CD4-positive, alpha-beta T cell (primary cell): Measurements from ENCODE around the gene SLC12A5. TPM values are rescaled to one million over a fixed set of nuclear protein-coding genes. Genes with fewer than 3 reads are reported as not detected.

ENCODE experiments used
- ATAC-seq: fragments of 200-7000 bp; cut with Tn5 transposase; one replicate; pipeline ENCODE4 v1.10.0; 2022; ENCODE audit warnings: mild to moderate bottlenecking; ENCODE audit not compliant: poor library complexity
- CTCF ChIA-PET: fragments of 350-600 bp; sonication (Branson Sonifier 250); formaldehyde crosslinking; loops from one replicate; lab custom pipeline; 2021; ENCODE audit warnings: antibody characterized with exemption, inconsistent platforms; lab: Charles Lee
- POLR2A ChIA-PET: fragments of 350-600 bp; sonication (Branson Sonifier 250); formaldehyde crosslinking; loops from one replicate; lab custom pipeline; 2021; ENCODE audit warnings: antibody characterized with exemption, inconsistent platforms; lab: Charles Lee
- DNase-seq, 14 experiments: peaks; one replicate each; pipeline ENCODE4 v3.0.0-alpha.2; 2013 to 2020; ENCODE audit warnings: mixed read lengths in 2 of 14
- H3K27ac ChIP-seq, 2 donors: one replicate each; pipeline versions ENCODE4 v1.5.1 to v1.7.0; 2013; ENCODE audit warnings: low read length in 2 of 2, low read depth in 1 of 2, mild to moderate bottlenecking in 1 of 2
- H3K27me3 ChIP-seq, 2 experiments: 1 replicate in 1 of 2; 2 replicates in 1 of 2; pipeline versions ENCODE4 v1.6.1 to v1.7.0; 2013; ENCODE audit warnings: low read length in 2 of 2, control low read depth in 1 of 2, mild to moderate bottlenecking in 1 of 2, moderate library complexity in 1 of 2; ENCODE audit not compliant: insufficient read depth in 2 of 2, control insufficient read depth in 1 of 2
- H3K36me3 ChIP-seq: one replicate; pipeline ENCODE4 v1.6.1; 2013; ENCODE audit warnings: low read length, control low read depth; ENCODE audit not compliant: insufficient read depth
- H3K4me1 ChIP-seq: one replicate; pipeline ENCODE4 v1.6.1; 2013; ENCODE audit warnings: low read length, control low read depth; ENCODE audit not compliant: insufficient read depth
- H3K4me3 ChIP-seq: one replicate; pipeline ENCODE4 v1.5.1; 2013; ENCODE audit warnings: mild to moderate bottlenecking, low read length, moderate library complexity
- H3K9me3 ChIP-seq, 2 experiments: 1 replicate in 1 of 2; 2 replicates in 1 of 2; pipeline versions ENCODE4 v1.6.1 to v1.7.0; 2013; ENCODE audit warnings: low read length in 2 of 2, mild to moderate bottlenecking in 2 of 2, control low read depth in 1 of 2, moderate library complexity in 1 of 2; ENCODE audit not compliant: control insufficient read depth in 1 of 2, insufficient read depth in 1 of 2
- H3K27ac Mint-ChIP-seq: one replicate; pipeline ENCODE4 v1.8.0; 2020; ENCODE audit warnings: mixed read lengths
- H3K27me3 Mint-ChIP-seq: one replicate; pipeline ENCODE4 v1.8.0; 2021; ENCODE audit warnings: mixed read lengths
- H3K36me3 Mint-ChIP-seq: one replicate; pipeline ENCODE4 v1.8.0; 2021; ENCODE audit warnings: low read depth, mixed read lengths
- H3K4me1 Mint-ChIP-seq: one replicate; pipeline ENCODE4 v1.8.0; 2021; ENCODE audit warnings: low read depth, mixed read lengths
- H3K4me3 Mint-ChIP-seq: one replicate; pipeline ENCODE4 v1.8.0; 2020; ENCODE audit warnings: mild to moderate bottlenecking, mixed read lengths
- H3K9me3 Mint-ChIP-seq: one replicate; pipeline ENCODE4 v1.8.0; 2020; ENCODE audit warnings: mixed read lengths
- CTCF ChIP-seq: fragments of 200-600 bp; IDR thresholded peaks from one replicate; pipeline ENCODE4 v1.8.0; 2022; ENCODE audit warnings: antibody characterized with exemption, mild to moderate bottlenecking
- intact Hi-C, 2 experiments: fragments of 100-400 bp; cut with DNase I in 1 of 2; cut with micrococcal nuclease in 1 of 2; formaldehyde crosslinking; loops; one replicate each; pipeline versions ENCODE4 v1.15.1 to v1.9.0; 2023 to 2025; cut with DNase I, micrococcal nuclease
- total RNA-seq, 174 experiments: library from RNA in 2 of 174; stranded (reverse) in 2 of 174; gene quantifications; one replicate each; pipeline ENCODE4 v1.2.3 and lab custom pipeline; 2021 to 2026

The SLC12A5 gene
- total RNA-seq, 2 experiments from 2014 or later = 1.3 to 2.4 TPM

GRCh38 chr20:46006022-46006705 lies 22.9 kb upstream of the SLC12A5 start:
- no peak for TF ChIP-seq CTCF
- ChIA-PET POLR2A (interaction anchor here (1.0 to 1.5 kb wide), 3 partner anchors 19 to 358 kb away, joined by 3 to 5 read pairs (median 3); no protein-coding TSS in a partner anchor), CTCF (interaction anchor here (2.7 to 3.2 kb wide), 2 partner anchors 8 to 19 kb away, joined by 10 to 14 read pairs; no protein-coding TSS in a partner anchor)
- Histone ChIP-seq H3K36me3 (no peaks in the 10 kb centered on the region), H3K9me3 (peaks cover 0 to 8% of the 10 kb centered on the region in 2 experiments), H3K27me3 (peaks cover 23 to 29% of the 10 kb centered on the region in 2 experiments), H3K4me3 (no peak overlapping the region), H3K27ac (no peak overlapping the region), H3K4me1 (peaks cover 80% of the 10 kb centered on the region)
- Mint-ChIP-seq H3K9me3 (no peaks in the 10 kb centered on the region), H3K27me3 (peaks cover 36% of the 10 kb centered on the region), H3K27ac (peak overlapping the region; percentile 88), H3K36me3 (no peaks in the 10 kb centered on the region), H3K4me3 (peak overlapping the region; percentile 80), H3K4me1 (peaks cover 84% of the 10 kb centered on the region)
- intact Hi-C loops = no loop called here
- DNase-seq (no peak), ATAC-seq (no peak)

- TF ChIP-seq CTCF = no peak
- H3K4me3 Mint-ChIP-seq = no peak overlapping the region
- Histone ChIP-seq H3K9me3 (peaks cover 0 to 16% of the 10 kb centered on the region in 2 experiments), H3K27ac (no peak overlapping the region), H3K36me3 (no peaks in the 10 kb centered on the region), H3K4me1 (peaks cover 80% of the 10 kb centered on the region), H3K4me3 (no peak overlapping the region), H3K27me3 (peaks cover 31 to 37% of the 10 kb centered on the region in 2 experiments)
- CTCF ChIA-PET = interaction anchor here (2.7 kb wide), 1 partner anchor 20 kb away, joined by 10 read pairs; no protein-coding TSS in a partner anchor
- H3K4me1 Mint-ChIP-seq = peaks cover 84% of the 10 kb centered on the region
- POLR2A ChIA-PET = interaction anchor here (1.0 kb wide), 1 partner anchor 20 kb away, joined by 3 read pairs; no protein-coding TSS in a partner anchor
- no peaks in the 10 kb centered on the region for H3K9me3 Mint-ChIP-seq
- intact Hi-C loops = no loop called here
- H3K27me3 Mint-ChIP-seq = peaks cover 44% of the 10 kb centered on the region
- ATAC-seq = no peak
- no peak overlapping the region for H3K27ac Mint-ChIP-seq
- no peak for DNase-seq
- H3K36me3 Mint-ChIP-seq = no peaks in the 10 kb centered on the region
These were observed 22.1 kb upstream of the SLC12A5 start for GRCh38 chr20:46006964-46007363.

- TF ChIP-seq CTCF = no peak
- POLR2A ChIA-PET = no interaction called here
- Mint-ChIP-seq H3K36me3 (no peaks in the 10 kb centered on the region), H3K4me3 (no peak overlapping the region), H3K4me1 (peaks cover 88% of the 10 kb centered on the region), H3K9me3 (no peaks in the 10 kb centered on the region), H3K27ac (no peak overlapping the region), H3K27me3 (peaks cover 51% of the 10 kb centered on the region)
- intact Hi-C loops = no loop called here
- no peak for ATAC-seq
- CTCF ChIA-PET = interaction anchor here (1.1 kb wide), 1 partner anchor 20 kb away, joined by 4 read pairs; no protein-coding TSS in a partner anchor
- peaks cover 85% of the 10 kb centered on the region for H3K4me1 ChIP-seq
- no peak overlapping the region for H3K27ac ChIP-seq
- H3K4me3 ChIP-seq = no peak overlapping the region
- H3K36me3 ChIP-seq = no peaks in the 10 kb centered on the region
- H3K27me3 ChIP-seq = peaks cover 38 to 44% of the 10 kb centered on the region in 2 experiments
- no peak for DNase-seq
- H3K9me3 ChIP-seq = peaks cover 0 to 22% of the 10 kb centered on the region in 2 experiments
These were observed 21.3 kb upstream of the SLC12A5 start for GRCh38 chr20:46007671-46008070.
